Left kidney (tissue), 2 donors: ENCODE measurements around the gene CFLAR. TPM values are rescaled to one million over a fixed set of nuclear protein-coding genes. Genes with fewer than 3 reads are reported as not detected.
A peak's percentile ranks its signal among the peaks of the same experiment; 100 is the strongest.
"Not testable (repeated sequence)": the region's sequence is repeated elsewhere in the genome, so short reads cannot be mapped to it uniquely, and the experiment has no call there.

Experiments
- DNase-seq: peaks from one replicate; pipeline ENCODE4 v3.0.0-alpha.2; 2013
- polyA plus RNA-seq: library from polyadenylated mRNA; unstranded; fragments of 120-200 nt; gene quantifications from one replicate; pipeline ENCODE4 v1.2.1, GENCODE V29; 2013; ENCODE audit not compliant: insufficient read length

The CFLAR gene
- polyA plus RNA-seq, 1 donor, result 86.4 TPM

DNA sequence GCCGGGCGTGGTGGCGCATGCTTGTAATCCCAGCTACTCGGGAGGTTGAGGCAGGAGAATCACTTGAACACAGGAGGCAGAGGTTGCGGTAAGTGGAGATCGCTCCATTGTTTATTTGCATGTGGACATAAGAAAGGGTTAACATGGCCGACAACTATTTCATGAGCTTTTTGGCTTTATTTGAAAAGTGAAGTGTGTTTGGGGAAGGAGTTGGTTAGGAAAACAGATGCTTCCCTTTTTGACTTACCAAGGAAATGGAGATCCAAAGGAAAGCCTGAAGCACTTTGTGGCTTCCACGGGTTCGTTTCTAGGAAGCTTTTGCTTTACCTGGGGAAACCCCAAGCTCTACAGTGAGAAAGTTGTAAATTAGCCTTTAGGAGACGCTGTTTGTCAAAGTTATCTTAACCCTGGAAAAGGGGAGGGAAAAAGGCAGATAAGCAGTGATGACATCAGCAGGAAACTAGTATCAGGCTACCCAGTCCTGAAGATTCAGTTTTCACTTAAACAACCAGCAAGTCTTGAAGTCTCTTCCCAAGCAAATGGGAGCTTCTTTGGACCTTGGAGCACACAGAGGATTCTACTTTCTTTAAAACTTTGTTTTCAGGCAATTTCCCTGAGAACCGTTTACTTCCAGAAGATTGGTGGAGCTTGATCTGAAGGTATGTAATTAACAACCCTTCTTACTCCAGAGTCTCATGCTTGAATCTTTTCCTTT lies 66.8 kb downstream of the CFLAR start, which contains the start of gene CASP10:
Gene CASP10, plus strand, starts transcription at position 492 of the 715 bp plus-strand sequence. CDS start 2,637 bp downstream, outside the sequence.
- DNase-seq, result peak; percentile 63

DNA sequence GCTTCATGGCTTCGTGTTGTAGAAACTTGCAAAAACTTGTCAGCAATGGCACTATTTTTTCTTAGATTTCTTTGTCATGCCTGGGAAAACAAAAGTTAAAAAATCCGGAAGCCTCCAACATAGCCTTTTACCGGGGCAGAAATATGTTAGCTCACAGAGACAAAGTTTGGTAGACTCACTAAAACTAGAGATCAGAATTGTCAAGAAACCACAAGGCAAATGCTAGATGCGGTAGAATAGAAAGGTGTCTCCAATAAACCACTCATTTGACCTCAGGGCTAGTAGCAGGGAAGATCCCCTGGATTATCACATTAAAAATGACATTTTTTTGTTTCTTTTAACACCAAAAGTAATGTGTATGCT lies 67.4 kb downstream of the CFLAR start:
- no peak for DNase-seq

DNA sequence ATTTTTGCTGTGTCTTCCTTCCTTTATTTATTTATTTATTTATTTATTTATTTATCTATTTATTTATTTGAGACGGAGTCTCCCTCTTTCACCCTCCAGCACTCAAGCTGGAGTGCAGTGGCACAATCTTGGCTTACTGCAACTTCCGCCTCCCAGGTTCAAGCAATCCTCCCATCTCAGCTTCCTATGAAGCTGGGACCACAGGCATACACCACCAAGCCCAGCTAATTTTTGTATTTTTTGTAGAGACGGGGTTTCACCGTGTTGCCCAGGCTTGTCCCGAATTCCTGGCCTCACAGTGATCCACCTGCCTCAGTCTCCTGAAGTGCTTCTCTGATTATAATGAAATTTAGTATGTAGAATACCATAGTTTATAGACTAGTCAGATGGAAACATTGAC lies 67.9 kb downstream of the CFLAR start:
- not testable (repeated sequence) for DNase-seq

DNA sequence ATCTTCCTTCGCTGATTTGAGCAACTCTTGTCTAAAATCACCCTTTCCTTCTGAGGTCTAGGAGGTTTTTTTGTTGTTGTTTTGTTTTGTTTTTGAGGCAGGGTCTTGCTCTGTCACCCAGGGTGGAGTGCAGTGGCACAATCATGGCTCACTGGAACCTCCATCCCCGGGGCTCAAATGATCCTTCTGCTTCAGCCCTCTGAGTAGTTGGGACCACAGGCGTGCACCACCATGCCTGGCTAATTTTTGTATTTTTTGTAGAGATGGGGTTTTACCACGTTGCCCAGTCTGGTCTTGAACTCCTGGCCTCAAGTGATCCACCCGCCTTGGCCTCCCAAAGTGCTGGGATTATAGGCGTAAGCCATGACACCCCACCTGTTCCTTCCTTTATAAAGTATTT lies 68.3 kb downstream of the CFLAR start:
- not testable (repeated sequence) for DNase-seq

DNA sequence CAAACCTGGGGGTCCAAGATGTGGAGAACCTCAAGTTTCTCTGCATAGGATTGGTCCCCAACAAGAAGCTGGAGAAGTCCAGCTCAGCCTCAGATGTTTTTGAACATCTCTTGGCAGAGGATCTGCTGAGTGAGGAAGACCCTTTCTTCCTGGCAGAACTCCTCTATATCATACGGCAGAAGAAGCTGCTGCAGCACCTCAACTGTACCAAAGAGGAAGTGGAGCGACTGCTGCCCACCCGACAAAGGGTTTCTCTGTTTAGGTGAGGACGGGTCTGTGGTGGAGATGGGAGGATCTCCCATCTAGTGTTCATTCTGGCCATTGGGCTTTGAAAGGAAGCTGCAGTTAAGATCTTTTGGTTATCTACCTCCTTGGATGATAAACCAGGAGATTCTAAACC lies 69.9 kb downstream of the CFLAR start:
- no peak for DNase-seq

DNA sequence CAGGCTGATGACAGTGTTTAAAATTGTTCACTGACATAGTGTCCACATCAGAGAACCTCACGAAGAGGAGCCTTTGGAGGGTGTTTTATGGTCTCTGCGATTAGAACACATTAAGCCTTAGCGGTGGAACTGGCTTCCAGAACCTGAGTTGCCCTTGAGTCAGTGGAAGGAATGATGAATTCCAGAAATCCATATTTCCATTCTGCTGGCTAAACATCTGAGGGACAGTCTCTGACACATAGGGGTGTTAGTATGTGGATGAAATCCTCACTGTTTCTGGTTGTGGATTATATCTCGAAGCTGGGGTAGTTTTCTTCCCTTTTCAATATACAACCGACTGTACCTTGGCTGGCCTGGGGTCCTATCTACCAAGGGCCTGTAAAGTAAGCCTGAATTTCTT lies 71.0 kb downstream of the CFLAR start:
- DNase-seq, result no peak

DNA sequence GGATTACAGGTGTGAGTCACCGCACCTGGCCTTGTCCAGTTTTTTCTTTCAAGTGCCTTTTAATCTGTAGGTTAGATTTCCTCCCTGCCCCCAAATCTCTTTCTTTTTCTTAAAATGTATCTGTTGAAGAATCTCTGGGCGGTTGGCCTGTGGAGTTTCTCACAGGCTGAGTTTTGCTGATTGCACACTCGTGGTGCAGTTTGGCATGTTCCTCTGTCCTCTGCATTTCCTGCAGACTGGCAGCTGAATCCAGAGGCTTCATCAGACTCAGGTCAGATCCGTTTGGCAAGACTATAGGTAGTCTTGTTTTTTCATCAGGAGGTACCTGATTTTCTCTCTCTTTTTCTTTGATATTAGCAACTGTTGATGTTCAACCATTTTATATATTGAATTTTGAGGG lies 72.5 kb downstream of the CFLAR start:
- no peak for DNase-seq

DNA sequence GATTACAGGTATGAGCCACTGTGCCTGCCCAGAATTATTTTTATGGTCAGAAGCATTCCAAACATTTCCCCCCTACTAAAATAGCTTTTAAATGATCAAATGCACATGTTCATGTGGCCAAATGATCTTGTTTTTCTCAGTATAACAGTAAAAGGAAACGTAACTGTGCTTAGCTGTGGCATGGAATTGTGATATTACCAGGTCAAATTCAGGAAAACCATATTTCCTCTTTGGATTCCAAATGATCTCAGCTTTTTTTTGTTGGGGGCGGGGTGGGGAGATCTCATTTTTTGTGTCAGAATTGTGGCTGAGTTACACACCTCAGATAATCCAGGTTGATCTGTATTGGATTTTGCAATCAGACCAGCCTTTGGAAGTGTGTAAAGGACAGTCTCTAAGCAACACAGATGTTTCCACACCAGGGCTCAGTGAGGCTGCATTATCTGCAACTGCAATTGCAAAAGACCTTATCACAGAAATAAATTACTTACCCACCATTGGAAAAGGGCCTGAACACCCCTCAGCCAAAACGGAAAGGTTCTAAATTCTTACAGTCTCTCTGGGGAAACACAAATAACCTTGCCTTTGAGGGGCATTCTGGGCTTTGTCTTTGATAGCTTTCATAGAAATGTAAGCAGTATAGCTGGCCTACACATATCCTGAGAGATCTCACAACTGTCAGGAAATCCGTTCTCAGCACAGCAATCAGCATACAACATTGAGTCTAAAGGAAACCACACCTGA lies 75.3 kb downstream of the CFLAR start:
- DNase-seq, result no peak

DNA sequence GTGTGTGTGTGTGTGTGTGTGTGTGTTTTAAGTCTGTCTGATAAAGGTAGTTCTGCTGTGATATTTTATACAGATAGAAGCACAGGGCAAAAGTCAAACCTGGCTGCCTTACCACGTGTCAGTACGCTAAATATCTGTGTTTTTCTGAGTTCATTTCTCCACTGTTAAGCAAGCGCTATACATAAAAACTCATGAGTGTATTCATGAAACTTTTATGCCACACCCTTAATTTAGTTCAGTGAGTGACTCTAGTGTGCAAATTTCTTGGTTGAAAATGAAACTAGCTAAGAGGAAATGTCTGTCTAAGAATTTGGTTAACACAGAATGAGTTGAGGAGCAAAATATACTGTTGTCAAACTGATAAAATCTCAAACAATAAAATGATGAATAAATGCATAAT lies 78.1 kb downstream of the CFLAR start:
- DNase-seq, result no peak

DNA sequence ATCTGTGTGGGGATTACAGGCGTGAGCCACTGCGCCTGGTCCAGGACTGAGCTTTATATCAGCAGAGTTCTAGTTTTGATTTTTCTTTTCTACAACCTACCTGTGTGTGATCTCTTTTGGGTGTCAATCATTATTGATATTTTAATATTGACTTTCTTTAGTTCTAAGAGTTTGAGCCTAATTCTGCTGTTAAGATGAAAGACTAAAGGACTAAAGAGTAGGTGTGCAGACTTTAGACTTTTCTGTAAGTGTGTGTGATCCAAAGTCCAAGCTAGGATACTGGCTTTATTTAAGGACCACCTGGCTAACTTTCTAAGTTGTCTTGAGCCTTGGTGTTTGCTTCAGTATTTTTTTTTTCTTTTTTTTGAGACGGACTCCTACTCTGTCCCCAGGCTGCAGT lies 79.4 kb downstream of the CFLAR start:
- DNase-seq, result no peak

DNA sequence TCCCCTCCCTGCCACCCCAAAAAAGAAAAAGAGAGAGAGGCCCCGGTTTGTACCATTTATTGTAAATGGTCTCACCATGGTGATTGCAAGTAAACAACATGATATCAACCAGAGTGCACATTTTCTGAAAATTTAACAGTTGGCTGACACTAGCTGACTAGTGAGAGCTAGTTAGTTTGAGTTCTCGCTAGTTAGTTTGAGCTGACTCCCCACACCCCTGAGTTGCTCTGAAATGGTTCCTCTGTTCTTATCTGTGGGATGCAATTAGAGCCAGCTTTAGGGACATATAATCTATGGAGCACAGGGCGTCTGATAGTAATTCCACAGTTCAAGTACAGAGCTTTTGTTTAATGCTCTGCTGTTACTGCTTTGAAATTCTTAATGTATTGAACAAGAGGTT lies 80.0 kb downstream of the CFLAR start:
- no peak for DNase-seq

DNA sequence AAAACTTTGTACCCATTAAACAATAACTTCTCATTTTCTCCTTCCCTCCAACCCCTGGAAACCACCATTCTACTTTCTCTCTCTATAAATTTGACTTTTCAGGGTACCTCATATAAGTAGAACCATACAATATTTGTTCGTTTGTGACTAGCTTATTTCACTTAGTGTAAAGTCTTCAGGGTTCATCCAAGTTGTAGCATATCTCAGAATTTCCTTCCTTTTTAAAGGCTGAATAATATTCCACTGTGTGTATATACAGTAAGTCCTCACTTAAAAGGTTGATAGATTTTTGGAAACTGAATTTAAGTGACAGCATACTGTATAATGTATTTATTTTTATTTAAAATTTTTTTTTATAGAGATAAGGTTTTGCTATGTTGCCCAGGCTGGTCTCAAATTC lies 80.8 kb downstream of the CFLAR start:
- no peak for DNase-seq

DNA sequence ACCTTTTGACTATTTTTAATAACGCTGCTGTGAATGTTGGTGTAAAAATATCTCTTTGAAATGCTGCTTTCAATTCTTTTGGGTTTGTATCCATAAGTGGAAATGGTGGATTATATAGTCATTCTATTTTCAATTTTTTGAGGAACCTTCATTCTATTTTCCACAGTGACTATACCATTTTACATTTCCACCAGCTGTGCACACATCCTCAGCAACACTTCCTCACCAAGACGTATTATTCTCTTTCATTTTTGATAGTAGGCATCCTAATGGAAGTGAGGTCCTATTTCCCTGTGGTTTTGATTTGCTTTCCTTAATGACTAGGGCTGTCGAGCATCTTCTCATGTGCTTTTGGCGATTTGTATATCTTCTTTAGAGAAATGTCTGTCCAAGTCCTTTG lies 81.8 kb downstream of the CFLAR start:
- DNase-seq, result no peak

DNA sequence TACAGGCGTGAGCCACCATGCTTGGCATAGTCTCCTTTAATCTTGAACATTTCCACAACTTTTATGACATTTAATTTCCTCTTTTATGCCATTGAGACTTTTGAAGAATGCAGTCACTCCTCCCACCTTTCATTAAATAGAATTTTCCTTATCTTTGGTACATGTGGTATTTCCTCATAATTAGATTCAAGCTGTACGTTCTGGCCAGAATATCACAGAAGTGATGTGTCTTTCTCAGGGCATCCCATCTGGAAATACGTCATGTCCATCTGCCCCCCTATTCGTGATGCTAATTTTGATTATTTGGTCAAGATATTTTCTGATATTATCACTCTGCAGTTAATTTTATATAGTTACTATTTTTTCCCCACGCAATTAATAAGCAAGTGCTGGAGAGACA lies 83.9 kb downstream of the CFLAR start:
- no peak for DNase-seq

DNA sequence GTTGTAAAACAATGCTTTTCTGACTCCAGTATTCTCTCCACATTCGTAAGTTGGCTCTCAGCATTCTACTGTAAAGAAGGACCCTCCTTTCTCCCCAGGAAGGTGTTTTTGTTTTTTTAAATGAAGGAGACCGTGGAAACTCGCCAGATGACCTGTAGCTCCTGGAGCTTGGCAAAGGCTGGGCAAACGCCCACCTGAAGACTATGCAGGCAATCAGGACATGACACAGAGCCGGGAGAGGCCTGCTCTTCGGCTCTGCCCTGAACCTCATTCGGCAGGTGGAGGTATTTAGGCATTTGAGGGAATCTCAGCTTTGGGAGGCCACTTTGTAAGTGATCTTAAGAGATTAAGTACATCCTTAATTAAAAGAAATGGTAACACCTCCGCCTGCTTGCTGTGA lies 84.4 kb downstream of the CFLAR start:
- no peak for DNase-seq

DNA sequence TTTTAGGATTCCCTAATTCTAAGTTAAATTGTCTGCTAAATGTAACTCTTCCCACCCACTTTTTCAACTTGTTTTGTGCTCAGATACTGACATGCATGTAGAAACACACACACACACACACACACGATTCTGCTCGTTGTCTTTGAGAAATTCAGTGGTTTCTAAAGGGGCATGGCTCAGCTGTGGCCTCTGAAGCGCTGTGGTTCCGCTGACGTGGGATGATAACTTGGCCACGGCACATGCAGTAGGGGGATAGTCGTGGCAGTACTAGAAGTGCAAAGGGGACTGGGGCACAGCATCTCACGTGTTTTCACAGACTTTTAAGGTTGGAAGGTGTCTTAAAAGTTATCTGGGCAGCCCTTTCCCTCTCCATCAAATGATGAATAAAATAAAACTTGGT lies 85.4 kb downstream of the CFLAR start:
- no peak for DNase-seq

DNA sequence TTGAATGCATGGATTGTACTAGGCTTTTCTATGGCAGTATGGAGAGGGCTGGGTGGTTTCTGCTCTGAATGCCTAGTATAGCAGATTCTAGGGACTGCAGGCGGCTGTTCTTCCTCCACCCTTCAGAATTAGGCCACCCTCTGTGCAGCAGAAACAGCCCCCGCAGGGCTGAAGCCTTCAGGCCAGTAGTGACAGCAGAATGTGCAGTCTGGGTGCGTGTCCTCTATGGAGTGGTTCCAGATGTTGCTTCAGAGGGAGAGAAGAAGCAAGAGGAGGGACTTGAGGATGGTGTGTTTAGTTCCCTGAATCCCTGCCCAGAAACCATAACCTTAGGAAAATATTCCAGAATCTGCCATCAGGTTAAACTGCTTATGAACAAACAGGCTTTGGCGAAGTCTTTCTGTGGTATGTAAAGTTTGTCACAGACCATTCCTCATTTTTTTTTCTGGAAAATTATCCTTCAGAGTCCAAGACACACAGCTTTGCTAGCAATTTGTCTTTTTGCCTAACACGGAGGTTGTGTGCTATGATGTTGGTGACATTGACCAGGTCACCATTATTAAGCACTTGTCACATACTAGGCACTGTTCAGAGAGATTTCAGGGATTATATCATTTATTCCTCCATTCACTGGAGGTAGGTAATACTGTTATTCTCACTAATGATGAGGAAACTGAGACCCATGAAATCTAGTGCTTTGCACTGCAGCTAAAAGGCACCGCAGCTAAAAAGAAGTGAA lies 88.1 kb downstream of the CFLAR start:
- peak; percentile 59 for DNase-seq

DNA sequence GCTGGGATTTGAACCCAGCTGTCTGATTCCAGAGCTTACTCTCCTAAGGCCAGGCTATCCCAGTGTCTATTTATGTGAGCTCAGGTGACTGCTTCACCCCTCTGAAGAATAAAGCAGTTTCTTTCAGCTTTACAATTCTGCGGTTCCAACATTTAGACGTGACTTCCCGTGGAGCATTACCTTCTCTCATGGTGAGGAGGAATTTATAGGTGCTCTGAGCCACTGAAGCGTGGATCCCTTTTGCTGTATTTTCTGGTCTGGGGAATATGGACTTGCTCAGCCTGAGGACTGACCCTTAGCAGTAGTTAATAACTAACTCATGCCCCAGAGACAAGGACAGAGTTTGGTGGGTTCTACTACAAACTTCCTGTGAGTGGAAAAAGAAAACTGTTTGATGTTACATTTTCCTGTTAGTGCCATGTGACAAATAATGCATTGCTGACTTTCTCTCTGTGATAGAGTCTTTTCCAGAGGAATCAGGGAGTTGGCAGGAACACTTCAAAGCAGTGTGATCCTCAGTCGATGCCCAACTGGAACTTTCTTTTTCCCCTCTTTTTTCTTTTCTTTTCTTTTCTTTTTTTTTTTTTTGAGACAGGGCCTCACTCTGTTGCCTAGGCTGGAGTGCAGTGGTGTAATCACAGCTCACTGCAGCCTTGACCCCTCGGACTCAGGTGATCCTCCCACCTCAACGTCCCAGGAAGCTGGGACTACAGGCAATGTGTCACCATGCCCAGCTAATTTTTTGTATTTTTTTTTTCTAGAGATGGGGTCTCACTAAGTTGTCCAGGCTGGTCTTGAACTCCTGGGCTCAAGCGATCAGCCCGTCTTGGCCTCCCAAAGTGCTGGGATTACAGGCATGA lies 88.9 kb downstream of the CFLAR start:
- peak; percentile 48 for DNase-seq

DNA sequence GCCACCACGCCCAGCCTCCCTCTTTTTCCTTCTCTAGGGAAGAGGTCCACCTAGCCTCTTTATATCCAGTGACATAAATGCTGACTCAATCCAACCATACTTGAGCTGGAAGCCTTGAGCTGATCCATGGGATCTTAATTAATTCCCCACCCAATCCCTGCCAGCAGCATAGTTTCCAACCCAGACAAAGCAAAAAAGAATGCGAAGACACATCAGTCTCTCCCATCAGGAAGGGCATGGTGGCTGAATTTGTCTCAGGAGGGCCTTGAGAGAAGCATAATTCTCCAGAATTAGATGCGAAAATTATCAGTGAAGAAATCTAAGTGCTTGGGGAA lies 89.5 kb downstream of the CFLAR start:
- no peak for DNase-seq

DNA sequence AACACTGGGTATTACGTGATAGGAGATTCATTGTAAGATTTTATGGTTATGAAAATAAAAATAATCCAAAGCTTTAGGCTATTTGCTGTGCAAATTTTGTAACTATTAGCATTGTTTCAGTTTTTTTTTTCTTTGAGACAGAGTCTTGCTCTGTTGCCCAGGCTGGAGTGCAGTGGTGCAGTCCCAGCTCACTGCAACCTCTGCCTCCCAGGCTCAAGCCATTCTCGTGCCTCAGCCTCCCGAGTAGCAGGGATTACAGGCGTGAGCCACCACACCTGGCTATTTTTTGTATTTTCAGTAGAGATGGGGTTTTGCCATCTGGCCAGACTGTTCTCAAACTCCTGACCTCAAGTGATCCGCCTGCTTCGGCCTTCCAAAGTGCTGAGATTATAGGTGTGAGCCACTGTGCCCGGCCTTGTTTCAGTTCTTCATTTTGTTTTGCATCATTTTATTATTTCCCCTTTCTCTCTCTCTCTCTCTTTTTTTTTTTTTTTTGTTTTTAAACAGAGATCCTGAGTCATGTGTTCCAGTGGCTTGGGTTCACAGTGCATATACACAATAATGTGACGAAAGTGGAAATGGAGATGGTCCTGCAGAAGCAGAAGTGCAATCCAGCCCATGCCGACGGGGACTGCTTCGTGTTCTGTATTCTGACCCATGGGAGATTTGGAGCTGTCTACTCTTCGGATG lies 92.7 kb downstream of the CFLAR start:
- DNase-seq, result no peak

DNA sequence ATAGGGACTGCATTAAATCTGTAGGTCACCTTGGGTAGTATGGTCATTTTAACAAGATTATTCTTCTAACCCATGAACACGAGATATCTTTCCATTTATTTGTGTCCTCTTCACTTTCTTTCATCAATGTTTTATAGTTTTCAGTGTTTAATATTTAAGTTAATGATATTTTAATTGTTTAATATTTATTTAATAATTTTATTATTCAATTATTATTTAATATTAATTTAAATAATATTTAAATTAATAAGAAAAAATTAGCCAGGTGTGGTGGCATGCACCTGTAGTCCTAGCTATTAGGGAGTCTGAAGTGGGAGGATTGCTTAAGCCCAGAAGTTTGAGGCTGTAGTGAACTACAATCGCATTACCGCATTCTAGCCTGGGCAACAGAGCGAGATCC lies 100.0 kb downstream of the CFLAR start:
- no peak for DNase-seq

DNA sequence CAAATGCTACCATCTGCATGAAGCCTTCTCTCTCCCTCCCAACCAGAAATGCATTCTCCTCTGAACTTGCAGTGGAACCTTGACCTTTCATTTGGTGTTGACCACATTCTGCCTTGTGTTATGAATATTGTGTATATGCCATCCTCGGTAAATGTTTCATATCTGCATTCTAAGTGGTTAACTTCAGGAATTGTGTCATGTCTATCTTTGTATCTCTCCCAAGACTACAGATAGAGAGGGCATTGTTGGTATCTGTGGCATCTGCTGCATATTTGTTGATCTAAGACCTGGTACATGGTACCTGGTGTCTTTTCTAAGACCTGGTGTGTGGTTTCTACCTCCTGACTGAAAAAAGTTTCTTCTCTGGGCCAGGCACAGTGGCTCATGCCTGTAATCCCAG lies 101.0 kb downstream of the CFLAR start:
- DNase-seq, result no peak
